Stimulated activated CD4-positive, alpha-beta T cell treated with anti-CD3 and anti-CD28 coated beads, TNF-alpha, amount 100 ng/mL, for 4 hours (primary cell): ENCODE data around the gene TTLL12.

Source experiments
- DNase-seq, 3 experiments: peaks; one replicate each; pipeline ENCODE4 v3.0.0-alpha.2; 2020; ENCODE audit warnings: low read depth in 3 of 3

Gene TTLL12

GRCh38 chr22:43213962-43214361, 27.0 kb upstream of the TTLL12 start:
- DNase-seq = no peak

- no peak for DNase-seq
Observed at GRCh38 chr22:43213051-43213450, 26.1 kb upstream of the TTLL12 start.

GRCh38 chr22:43212434-43212952, 25.6 kb upstream of the TTLL12 start:
- no peak for DNase-seq

- no peak for DNase-seq
Observed at GRCh38 chr22:43211941-43212433, 25.1 kb upstream of the TTLL12 start.

- no peak for DNase-seq
Observed at GRCh38 chr22:43210631-43211515, 23.9 kb upstream of the TTLL12 start.

GRCh38 chr22:43209971-43210370, 23.0 kb upstream of the TTLL12 start:
- no peak for DNase-seq

GRCh38 chr22:43209523-43209890, 22.6 kb upstream of the TTLL12 start:
- DNase-seq = no peak

GRCh38 chr22:43208703-43209522, 22.0 kb upstream of the TTLL12 start:
- no peak for DNase-seq

- DNase-seq = no peak
Observed at GRCh38 chr22:43207849-43208702, 21.1 kb upstream of the TTLL12 start.

- DNase-seq = no peak
Observed at GRCh38 chr22:43207386-43207785, 20.5 kb upstream of the TTLL12 start.

- no peak for DNase-seq
Observed at GRCh38 chr22:43206509-43207161, 19.7 kb upstream of the TTLL12 start.

GRCh38 chr22:43205748-43206508, 19.0 kb upstream of the TTLL12 start:
- DNase-seq = peak in 1 of 3 experiments; percentile 12

GRCh38 chr22:43205261-43205691, 18.3 kb upstream of the TTLL12 start:
- DNase-seq = no peak

- DNase-seq = no peak
Observed at GRCh38 chr22:43203471-43203981, 16.6 kb upstream of the TTLL12 start.

GRCh38 chr22:43202756-43203410, 15.9 kb upstream of the TTLL12 start:
- no peak for DNase-seq

- no peak for DNase-seq
Observed at GRCh38 chr22:43202326-43202725, 15.4 kb upstream of the TTLL12 start.

- no peak for DNase-seq
Observed at GRCh38 chr22:43201486-43202219, 14.7 kb upstream of the TTLL12 start.

GRCh38 chr22:43200555-43200954, 13.6 kb upstream of the TTLL12 start:
- no peak for DNase-seq

- DNase-seq = no peak
Observed at GRCh38 chr22:43200031-43200430, 13.1 kb upstream of the TTLL12 start.
